ENCODE results near the gene PSMD8.

GRCh38 chr19:38335949-38336637 lies 38.3 kb upstream of the PSMD8 start:
- no peak for TF ChIP-seq HDGF (IDR thresholded peaks at IDR 0.05; ENCODE audit: borderline replicate concordance)
- TF ChIP-seq FOXM1 (IDR thresholded peaks at IDR 0.05; ENCODE audit: borderline replicate concordance), result no peak
- TF ChIP-seq SP1 (IDR thresholded peaks at IDR 0.05), result no peak
- no peak for TF ChIP-seq BHLHE40 (IDR thresholded peaks at IDR 0.05; ENCODE audit: borderline replicate concordance)
- TF ChIP-seq ARNT (IDR thresholded peaks at IDR 0.05), result no peak
- no peak for TF ChIP-seq LEF1 (IDR thresholded peaks at IDR 0.05; ENCODE audit: borderline replicate concordance)
- TF ChIP-seq PKNOX1 (IDR thresholded peaks at IDR 0.05), result no peak

All from HEK293T (cell line).